Measurements from ENCODE around the gene CEBPZ. TPM values are rescaled to one million over a fixed set of nuclear protein-coding genes. Genes with fewer than 3 reads are reported as not detected.

The CEBPZ gene
- total RNA-seq, 4 donors from 2014 or later = 29.3 to 67.8 (median 39.7) TPM

DNA sequence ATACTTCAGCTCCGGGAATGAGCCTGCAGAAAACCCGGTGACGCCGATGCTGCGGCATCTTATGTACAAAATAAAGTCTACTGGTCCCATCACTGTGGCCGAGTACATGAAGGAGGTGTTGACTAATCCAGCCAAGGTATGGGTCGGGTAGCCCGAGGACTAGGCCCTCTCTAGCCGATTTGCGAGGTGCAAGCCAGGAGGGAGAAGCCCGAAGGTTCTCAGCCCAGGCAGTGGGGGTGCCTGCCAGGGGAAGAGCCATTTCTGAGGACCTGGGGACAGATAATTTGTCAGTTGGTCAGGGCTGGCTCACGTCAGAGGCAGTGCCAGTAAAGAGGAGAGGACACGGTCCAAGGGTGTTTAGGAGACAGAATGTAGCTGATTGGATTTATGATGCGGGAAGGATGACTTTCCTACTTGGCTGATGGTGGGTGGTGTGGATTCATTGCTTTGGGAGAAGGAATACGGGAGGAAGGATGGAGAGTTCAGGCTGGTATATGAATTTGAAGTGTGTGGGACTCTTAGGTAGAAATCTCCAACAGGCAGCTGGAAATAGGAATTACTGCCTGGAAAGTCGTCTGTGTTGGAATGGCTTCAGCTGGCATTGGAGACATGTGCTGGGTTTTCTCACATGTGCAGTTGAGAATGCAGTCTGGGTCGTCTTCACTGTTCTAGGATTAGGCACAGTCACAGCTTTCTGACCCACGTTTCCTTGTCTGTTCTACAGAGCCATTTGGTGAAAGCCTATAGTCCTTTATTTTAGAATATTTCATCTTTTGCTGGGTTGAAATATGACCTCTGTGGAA lies 936 bp upstream of the CEBPZ start:
- TF ChIP-seq, protein P1, sequence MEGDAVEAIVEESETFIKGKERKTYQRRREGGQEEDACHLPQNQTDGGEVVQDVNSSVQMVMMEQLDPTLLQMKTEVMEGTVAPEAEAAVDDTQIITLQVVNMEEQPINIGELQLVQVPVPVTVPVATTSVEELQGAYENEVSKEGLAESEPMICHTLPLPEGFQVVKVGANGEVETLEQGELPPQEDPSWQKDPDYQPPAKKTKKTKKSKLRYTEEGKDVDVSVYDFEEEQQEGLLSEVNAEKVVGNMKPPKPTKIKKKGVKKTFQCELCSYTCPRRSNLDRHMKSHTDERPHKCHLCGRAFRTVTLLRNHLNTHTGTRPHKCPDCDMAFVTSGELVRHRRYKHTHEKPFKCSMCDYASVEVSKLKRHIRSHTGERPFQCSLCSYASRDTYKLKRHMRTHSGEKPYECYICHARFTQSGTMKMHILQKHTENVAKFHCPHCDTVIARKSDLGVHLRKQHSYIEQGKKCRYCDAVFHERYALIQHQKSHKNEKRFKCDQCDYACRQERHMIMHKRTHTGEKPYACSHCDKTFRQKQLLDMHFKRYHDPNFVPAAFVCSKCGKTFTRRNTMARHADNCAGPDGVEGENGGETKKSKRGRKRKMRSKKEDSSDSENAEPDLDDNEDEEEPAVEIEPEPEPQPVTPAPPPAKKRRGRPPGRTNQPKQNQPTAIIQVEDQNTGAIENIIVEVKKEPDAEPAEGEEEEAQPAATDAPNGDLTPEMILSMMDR (IDR thresholded peaks at IDR 0.05; ENCODE audit: low read depth) = no peak

DNA sequence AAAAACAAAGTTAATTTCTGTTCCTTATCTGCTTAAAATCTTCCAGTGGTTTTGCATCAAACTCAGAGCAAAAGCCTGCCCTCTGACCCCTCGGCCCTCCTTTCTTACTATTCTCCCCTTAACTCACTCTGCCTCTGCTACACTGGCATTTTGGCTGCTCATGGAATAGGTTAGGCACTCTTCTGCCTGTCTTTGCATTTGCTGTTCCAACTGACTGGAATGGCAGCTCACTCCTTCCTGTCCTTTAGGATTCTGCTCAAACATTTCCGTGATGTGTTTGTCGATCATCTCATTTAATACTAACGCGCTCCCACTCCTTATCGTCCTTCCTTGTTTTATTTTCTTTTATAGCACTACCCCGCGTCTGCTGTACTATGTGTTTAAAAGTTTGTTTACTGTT lies 815 bp downstream of the CEBPZ start:
- TF ChIP-seq, protein P1 (IDR thresholded peaks at IDR 0.05; ENCODE audit: low read depth) = no peak

DNA sequence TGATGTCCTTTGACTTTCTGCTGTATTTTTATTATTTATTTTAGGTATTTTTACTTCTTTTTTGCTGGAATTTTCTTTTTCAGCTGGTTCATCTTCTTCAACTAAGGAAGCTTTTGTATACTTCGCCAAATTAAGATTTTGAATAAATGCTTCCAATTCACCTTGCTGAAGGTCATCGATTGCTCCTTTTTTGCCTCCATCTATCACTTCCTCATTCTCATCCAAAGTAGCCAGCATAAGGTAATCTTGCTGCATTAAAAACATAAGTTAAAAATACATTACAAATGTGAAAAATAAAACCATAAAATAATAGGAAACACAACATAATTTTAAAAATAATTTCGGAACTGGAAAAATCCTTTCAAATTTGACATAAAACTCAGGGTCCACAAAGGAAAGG lies 2.6 kb downstream of the CEBPZ start:
- TF ChIP-seq, protein P1 (IDR thresholded peaks at IDR 0.05; ENCODE audit: low read depth) = no peak

DNA sequence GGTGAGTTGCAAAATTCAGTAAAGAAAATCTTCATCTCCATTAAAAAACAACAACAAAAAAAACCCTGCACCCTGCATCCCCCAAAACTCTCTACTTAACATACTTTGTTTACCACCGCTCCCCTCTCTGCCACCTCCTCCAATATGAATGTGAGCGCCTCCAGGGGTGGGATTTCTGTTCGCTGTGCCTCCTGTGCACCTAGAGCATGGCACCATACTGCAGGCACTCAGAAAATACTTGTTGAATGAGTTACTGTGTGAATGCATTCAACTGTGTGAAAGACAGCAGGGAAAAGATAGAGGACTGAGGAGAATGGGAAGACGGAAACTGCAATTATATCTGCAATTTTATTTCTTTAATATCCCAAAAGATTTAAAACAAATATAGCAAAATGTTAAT lies 4.5 kb downstream of the CEBPZ start:
- TF ChIP-seq, protein P1 (IDR thresholded peaks at IDR 0.05; ENCODE audit: low read depth) = no peak

DNA sequence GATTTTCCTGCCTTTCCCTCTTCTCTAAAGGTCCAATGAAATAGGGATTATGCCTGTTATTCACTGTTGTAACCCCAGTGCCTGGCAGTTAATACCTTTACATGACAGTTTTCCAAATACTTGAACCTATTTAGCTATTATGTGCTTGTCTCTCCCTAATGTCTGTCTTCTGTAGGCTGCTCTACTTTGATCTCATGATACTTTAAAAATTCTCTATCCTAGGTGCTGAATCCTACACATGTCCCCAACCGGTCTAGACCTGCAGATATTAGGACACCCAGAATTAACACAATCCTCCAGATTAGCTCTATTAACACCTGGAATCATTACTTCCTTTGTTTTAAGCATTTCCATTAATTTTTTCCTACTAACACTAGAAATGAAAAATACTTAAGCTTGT lies 7.3 kb downstream of the CEBPZ start:
- TF ChIP-seq, protein P1 (IDR thresholded peaks at IDR 0.05; ENCODE audit: low read depth) = no peak

DNA sequence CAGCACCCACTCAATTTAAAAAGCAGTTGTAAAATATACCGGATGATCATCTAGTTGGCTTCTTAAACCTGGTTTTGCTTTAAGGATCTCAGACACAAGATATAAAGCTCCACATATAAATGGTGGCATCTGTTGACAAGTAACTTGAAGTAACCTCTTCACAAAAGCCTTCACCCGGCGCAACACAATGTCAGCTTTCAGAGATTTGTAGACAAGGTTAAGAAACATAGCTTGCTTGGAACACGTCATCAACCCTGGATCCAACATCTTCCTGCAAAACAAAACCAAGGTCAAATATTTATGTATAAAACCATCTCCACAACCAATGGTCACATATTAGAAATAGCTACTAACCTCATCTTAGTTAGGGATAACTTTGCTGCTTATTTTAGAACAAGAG lies 8.3 kb downstream of the CEBPZ start:
- TF ChIP-seq, protein P1 (IDR thresholded peaks at IDR 0.05; ENCODE audit: low read depth) = no peak

DNA sequence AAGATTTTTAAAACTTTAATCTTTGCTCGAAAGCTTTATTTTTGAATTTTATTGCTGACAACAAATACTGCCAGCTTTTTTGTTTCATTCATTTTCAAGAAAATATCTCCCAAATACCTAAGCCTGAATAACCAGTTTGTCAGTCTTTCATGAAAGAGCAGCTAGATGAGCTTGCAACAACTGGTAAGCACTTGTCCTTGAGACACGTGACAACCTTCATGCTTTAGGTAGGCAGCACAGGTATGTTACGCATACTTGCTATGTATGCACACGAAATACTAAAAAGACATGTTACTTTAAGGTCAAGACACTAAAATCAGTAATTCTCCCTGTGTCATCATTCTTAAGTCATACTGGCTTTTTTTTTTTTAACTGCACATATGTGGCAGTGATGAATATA lies 12.3 kb downstream of the CEBPZ start:
- TF ChIP-seq, protein P1 (IDR thresholded peaks at IDR 0.05; ENCODE audit: low read depth) = no peak
